Measurements from ENCODE around the gene PCSK1.
"Not testable (repeated sequence)": the region's sequence is repeated elsewhere in the genome, so short reads cannot be mapped to it uniquely, and the experiment has no call there.

Gene PCSK1

DNA sequence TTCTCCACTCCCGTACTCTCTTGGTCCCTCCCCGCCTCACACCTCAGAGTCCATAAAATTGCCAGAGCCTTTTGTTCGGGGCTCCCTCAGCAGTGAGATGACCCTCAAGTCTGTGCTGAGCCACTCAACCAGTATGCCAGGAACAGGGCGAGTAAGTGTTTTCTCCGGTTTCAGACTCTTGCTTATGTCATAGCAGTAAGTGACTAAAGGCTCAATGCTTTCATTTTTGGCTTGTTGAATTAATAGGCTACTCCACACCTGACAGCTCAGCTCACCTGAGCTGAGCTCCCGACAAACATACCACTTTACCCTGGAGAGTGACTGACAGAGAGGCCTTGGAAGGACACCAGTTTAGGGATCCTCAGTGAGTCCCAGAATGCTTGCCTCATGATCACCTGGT, 30.5 kb downstream of the PCSK1 start:
- Histone ChIP-seq H4K20me1 (ENCODE audit: insufficient read depth, low read length, poor library complexity, severe bottlenecking) (no peaks in the 10 kb centered on the region), H3F3A (ENCODE audit: low read depth) (no peaks in the 10 kb centered on the region), H3K79me2 (ENCODE audit: insufficient read depth, low read length) (no peaks in the 10 kb centered on the region), H3K36me3 (ENCODE audit: insufficient read depth, low read length) (no peaks in the 10 kb centered on the region), H3K9ac (ENCODE audit: low read depth, low read length, poor library complexity, severe bottlenecking) (no peak overlapping the region), H2AFZ (ENCODE audit: low read length) (no peak overlapping the region), H3K9me2 (replicated peaks; ENCODE audit: low read depth, low read length) (no peaks in the 10 kb centered on the region), H3K4me3 (ENCODE audit: low read length, poor library complexity, severe bottlenecking) (no peak overlapping the region), H3K27me3 (ENCODE audit: insufficient read depth, low read length, poor library complexity, severe bottlenecking) (no peaks in the 10 kb centered on the region), H3K9me3 (ENCODE audit: insufficient read depth, low read depth, low read length) (no peaks in the 10 kb centered on the region), H3K4me2 (ENCODE audit: low read depth, low read length, poor library complexity, severe bottlenecking) (no peak overlapping the region), H3K4me1 (ENCODE audit: insufficient read depth, low read length, poor library complexity, severe bottlenecking) (no peaks in the 10 kb centered on the region)
- TF ChIP-seq EZH2phosphoT487 (IDR thresholded peaks at IDR 0.05; ENCODE audit: borderline replicate concordance): no peak
- TF ChIP-seq, protein P1, sequence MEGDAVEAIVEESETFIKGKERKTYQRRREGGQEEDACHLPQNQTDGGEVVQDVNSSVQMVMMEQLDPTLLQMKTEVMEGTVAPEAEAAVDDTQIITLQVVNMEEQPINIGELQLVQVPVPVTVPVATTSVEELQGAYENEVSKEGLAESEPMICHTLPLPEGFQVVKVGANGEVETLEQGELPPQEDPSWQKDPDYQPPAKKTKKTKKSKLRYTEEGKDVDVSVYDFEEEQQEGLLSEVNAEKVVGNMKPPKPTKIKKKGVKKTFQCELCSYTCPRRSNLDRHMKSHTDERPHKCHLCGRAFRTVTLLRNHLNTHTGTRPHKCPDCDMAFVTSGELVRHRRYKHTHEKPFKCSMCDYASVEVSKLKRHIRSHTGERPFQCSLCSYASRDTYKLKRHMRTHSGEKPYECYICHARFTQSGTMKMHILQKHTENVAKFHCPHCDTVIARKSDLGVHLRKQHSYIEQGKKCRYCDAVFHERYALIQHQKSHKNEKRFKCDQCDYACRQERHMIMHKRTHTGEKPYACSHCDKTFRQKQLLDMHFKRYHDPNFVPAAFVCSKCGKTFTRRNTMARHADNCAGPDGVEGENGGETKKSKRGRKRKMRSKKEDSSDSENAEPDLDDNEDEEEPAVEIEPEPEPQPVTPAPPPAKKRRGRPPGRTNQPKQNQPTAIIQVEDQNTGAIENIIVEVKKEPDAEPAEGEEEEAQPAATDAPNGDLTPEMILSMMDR (conservative IDR thresholded peaks at IDR 0.05; ENCODE audit: low read length): no peak

GRCh38 chr5:96396878-96397277, 36.2 kb downstream of the PCSK1 start:
- no peak for TF ChIP-seq EZH2phosphoT487 (IDR thresholded peaks at IDR 0.05; ENCODE audit: borderline replicate concordance)
- TF ChIP-seq, protein P1 (conservative IDR thresholded peaks at IDR 0.05; ENCODE audit: low read length): no peak
- Histone ChIP-seq H3K4me3 (ENCODE audit: low read length, poor library complexity, severe bottlenecking) (no peak overlapping the region), H3K9me2 (replicated peaks; ENCODE audit: low read depth, low read length) (no peaks in the 10 kb centered on the region)

GRCh38 chr5:96395295-96395694, 37.8 kb downstream of the PCSK1 start:
- not testable (repeated sequence) for H3F3A ChIP-seq (ENCODE audit: low read depth); H3K4me2 ChIP-seq (ENCODE audit: low read depth, low read length, poor library complexity, severe bottlenecking); H3K36me3 ChIP-seq (ENCODE audit: insufficient read depth, low read length); H3K4me3 ChIP-seq (ENCODE audit: low read length, poor library complexity, severe bottlenecking); H3K9me3 ChIP-seq (ENCODE audit: insufficient read depth, low read depth, low read length); H3K9me2 ChIP-seq (replicated peaks; ENCODE audit: low read depth, low read length); H3K79me2 ChIP-seq (ENCODE audit: insufficient read depth, low read length); H2AFZ ChIP-seq (ENCODE audit: low read length); H3K4me1 ChIP-seq (ENCODE audit: insufficient read depth, low read length, poor library complexity, severe bottlenecking); H4K20me1 ChIP-seq (ENCODE audit: insufficient read depth, low read length, poor library complexity, severe bottlenecking); H3K27me3 ChIP-seq (ENCODE audit: insufficient read depth, low read length, poor library complexity, severe bottlenecking); H3K9ac ChIP-seq (ENCODE audit: low read depth, low read length, poor library complexity, severe bottlenecking)

More at GRCh38 chr5:96396878-96397277, 36.2 kb downstream of the PCSK1 start:
- H2AFZ ChIP-seq (ENCODE audit: low read length): no peak overlapping the region
- H3K27me3 ChIP-seq (ENCODE audit: insufficient read depth, low read length, poor library complexity, severe bottlenecking): no peaks in the 10 kb centered on the region
- no peaks in the 10 kb centered on the region for H4K20me1 ChIP-seq (ENCODE audit: insufficient read depth, low read length, poor library complexity, severe bottlenecking)
- H3K79me2 ChIP-seq (ENCODE audit: insufficient read depth, low read length): no peaks in the 10 kb centered on the region
- H3K4me1 ChIP-seq (ENCODE audit: insufficient read depth, low read length, poor library complexity, severe bottlenecking): no peaks in the 10 kb centered on the region
- H3F3A ChIP-seq (ENCODE audit: low read depth): no peaks in the 10 kb centered on the region
- no peak overlapping the region for H3K9ac ChIP-seq (ENCODE audit: low read depth, low read length, poor library complexity, severe bottlenecking)
- H3K9me3 ChIP-seq (ENCODE audit: insufficient read depth, low read depth, low read length): no peaks in the 10 kb centered on the region
- H3K4me2 ChIP-seq (ENCODE audit: low read depth, low read length, poor library complexity, severe bottlenecking): no peak overlapping the region
- H3K36me3 ChIP-seq (ENCODE audit: insufficient read depth, low read length): no peaks in the 10 kb centered on the region

DNA sequence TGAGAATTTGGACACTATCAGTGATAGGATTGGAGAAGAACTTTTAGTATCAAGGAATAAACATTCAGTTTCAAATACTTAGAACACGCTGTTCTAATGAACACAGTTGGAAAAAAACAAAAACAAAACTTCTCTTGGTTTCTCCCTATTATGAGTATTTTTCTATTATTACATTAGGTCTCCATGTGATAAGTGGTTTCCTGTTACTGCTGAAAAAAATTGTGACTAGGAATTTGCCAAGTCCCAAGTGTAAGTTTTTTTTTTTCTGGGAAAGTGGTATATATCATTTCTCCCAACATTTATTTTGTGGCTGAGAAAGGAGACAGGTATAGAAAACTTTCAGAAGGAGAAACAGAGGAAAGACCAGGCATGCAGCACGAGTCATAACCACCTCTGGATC, 41.1 kb downstream of the PCSK1 start:
- Histone ChIP-seq H3F3A (ENCODE audit: low read depth) (no peaks in the 10 kb centered on the region), H3K4me3 (ENCODE audit: low read length, poor library complexity, severe bottlenecking) (no peak overlapping the region), H3K36me3 (ENCODE audit: insufficient read depth, low read length) (no peaks in the 10 kb centered on the region), H3K79me2 (ENCODE audit: insufficient read depth, low read length) (no peaks in the 10 kb centered on the region), H2AFZ (ENCODE audit: low read length) (no peak overlapping the region), H3K4me2 (ENCODE audit: low read depth, low read length, poor library complexity, severe bottlenecking) (no peak overlapping the region), H3K9me3 (ENCODE audit: insufficient read depth, low read depth, low read length) (no peaks in the 10 kb centered on the region), H3K27me3 (ENCODE audit: insufficient read depth, low read length, poor library complexity, severe bottlenecking) (no peaks in the 10 kb centered on the region), H4K20me1 (ENCODE audit: insufficient read depth, low read length, poor library complexity, severe bottlenecking) (no peaks in the 10 kb centered on the region), H3K4me1 (ENCODE audit: insufficient read depth, low read length, poor library complexity, severe bottlenecking) (no peaks in the 10 kb centered on the region), H3K9ac (ENCODE audit: low read depth, low read length, poor library complexity, severe bottlenecking) (no peak overlapping the region), H3K9me2 (replicated peaks; ENCODE audit: low read depth, low read length) (no peaks in the 10 kb centered on the region)
- TF ChIP-seq EZH2phosphoT487 (IDR thresholded peaks at IDR 0.05; ENCODE audit: borderline replicate concordance): no peak
- TF ChIP-seq, protein P1 (conservative IDR thresholded peaks at IDR 0.05; ENCODE audit: low read length): no peak

Data from Loucy (cell line).